ENCODE results near the gene TTC16.

- TF ChIP-seq POLR2A (IDR thresholded peaks at IDR 0.05) (no peak), POLR2AphosphoS5 (IDR thresholded peaks at IDR 0.05) (no peak), CTCF (IDR thresholded peaks at IDR 0.05) (no peak), EP300 (IDR thresholded peaks at IDR 0.05) (no peak)
Measured at GRCh38 chr9:127708952-127709587, 6.8 kb upstream of the TTC16 start.

Measured in suprapubic skin (tissue), 4 donors.